ENCODE measurements around the gene ZNF335. TPM values are rescaled to one million over a fixed set of nuclear protein-coding genes. Genes with fewer than 3 reads are reported as not detected.

ZNF335 gene
- total and polyA plus RNA-seq, 2 of the 13 experiments (the other 11 are each of a cell fraction or from before 2014, with no cell fraction given), result 9.7 to 13.7 TPM

- TF ChIP-seq NFIC (IDR thresholded peaks at IDR 0.05; ENCODE audit: low read length) (no peak), SOX6 (IDR thresholded peaks at IDR 0.05) (no peak), SOX6 (CRISPR knock-in tag; IDR thresholded peaks at IDR 0.05) (peak; percentile 96), BRD4 (CRISPR knock-in tag; IDR thresholded peaks at IDR 0.05) (0 out of 2 replicates have a peak, but pooled peaks have one; percentile 5), SALL2 (CRISPR knock-in tag; IDR thresholded peaks at IDR 0.05) (no peak), KLF13 (CRISPR knock-in tag; IDR thresholded peaks at IDR 0.05) (no peak), CAMTA2 (CRISPR knock-in tag; IDR thresholded peaks at IDR 0.05; ENCODE audit: borderline replicate concordance) (no peak), ZHX1 (CRISPR knock-in tag; IDR thresholded peaks at IDR 0.05; ENCODE audit: low read depth) (no peak), RFX3 (CRISPR knock-in tag; IDR thresholded peaks at IDR 0.05) (no peak), ZKSCAN1 (IDR thresholded peaks at IDR 0.05; ENCODE audit: low read length) (no peak), ZBTB14 (CRISPR knock-in tag; IDR thresholded peaks at IDR 0.05) (no peak), ZBTB8A (CRISPR knock-in tag; IDR thresholded peaks at IDR 0.05; ENCODE audit: borderline replicate concordance, low read depth) (no peak), ATAD3A (CRISPR knock-in tag; IDR thresholded peaks at IDR 0.05) (no peak), SMAD1 (CRISPR knock-in tag; IDR thresholded peaks at IDR 0.05; ENCODE audit: borderline replicate concordance, low read depth) (no peak), ZSCAN31 (CRISPR knock-in tag; IDR thresholded peaks at IDR 0.05; ENCODE audit: low read depth) (no peak), NCOA2 (CRISPR knock-in tag; IDR thresholded peaks at IDR 0.05) (peak; percentile 70), ZNF547 (CRISPR knock-in tag; IDR thresholded peaks at IDR 0.05) (no peak; the same call in 1 of the 2 replicates), SP2 (CRISPR knock-in tag; IDR thresholded peaks at IDR 0.05) (no peak)
- TF ChIP-seq, protein P1, sequence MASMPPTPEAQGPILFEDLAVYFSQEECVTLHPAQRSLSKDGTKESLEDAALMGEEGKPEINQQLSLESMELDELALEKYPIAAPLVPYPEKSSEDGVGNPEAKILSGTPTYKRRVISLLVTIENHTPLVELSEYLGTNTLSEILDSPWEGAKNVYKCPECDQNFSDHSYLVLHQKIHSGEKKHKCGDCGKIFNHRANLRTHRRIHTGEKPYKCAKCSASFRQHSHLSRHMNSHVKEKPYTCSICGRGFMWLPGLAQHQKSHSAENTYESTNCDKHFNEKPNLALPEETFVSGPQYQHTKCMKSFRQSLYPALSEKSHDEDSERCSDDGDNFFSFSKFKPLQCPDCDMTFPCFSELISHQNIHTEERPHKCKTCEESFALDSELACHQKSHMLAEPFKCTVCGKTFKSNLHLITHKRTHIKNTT (CRISPR knock-in tag; IDR thresholded peaks at IDR 0.05), result no peak
- TF ChIP-seq, protein P2, sequence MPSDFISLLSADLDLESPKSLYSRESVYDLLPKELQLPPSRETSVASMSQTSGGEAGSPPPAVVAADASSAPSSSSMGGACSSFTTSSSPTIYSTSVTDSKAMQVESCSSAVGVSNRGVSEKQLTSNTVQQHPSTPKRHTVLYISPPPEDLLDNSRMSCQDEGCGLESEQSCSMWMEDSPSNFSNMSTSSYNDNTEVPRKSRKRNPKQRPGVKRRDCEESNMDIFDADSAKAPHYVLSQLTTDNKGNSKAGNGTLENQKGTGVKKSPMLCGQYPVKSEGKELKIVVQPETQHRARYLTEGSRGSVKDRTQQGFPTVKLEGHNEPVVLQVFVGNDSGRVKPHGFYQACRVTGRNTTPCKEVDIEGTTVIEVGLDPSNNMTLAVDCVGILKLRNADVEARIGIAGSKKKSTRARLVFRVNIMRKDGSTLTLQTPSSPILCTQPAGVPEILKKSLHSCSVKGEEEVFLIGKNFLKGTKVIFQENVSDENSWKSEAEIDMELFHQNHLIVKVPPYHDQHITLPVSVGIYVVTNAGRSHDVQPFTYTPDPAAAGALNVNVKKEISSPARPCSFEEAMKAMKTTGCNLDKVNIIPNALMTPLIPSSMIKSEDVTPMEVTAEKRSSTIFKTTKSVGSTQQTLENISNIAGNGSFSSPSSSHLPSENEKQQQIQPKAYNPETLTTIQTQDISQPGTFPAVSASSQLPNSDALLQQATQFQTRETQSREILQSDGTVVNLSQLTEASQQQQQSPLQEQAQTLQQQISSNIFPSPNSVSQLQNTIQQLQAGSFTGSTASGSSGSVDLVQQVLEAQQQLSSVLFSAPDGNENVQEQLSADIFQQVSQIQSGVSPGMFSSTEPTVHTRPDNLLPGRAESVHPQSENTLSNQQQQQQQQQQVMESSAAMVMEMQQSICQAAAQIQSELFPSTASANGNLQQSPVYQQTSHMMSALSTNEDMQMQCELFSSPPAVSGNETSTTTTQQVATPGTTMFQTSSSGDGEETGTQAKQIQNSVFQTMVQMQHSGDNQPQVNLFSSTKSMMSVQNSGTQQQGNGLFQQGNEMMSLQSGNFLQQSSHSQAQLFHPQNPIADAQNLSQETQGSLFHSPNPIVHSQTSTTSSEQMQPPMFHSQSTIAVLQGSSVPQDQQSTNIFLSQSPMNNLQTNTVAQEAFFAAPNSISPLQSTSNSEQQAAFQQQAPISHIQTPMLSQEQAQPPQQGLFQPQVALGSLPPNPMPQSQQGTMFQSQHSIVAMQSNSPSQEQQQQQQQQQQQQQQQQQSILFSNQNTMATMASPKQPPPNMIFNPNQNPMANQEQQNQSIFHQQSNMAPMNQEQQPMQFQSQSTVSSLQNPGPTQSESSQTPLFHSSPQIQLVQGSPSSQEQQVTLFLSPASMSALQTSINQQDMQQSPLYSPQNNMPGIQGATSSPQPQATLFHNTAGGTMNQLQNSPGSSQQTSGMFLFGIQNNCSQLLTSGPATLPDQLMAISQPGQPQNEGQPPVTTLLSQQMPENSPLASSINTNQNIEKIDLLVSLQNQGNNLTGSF (CRISPR knock-in tag; IDR thresholded peaks at IDR 0.05), result no peak
These were observed 42.8 kb upstream of the ZNF335 start (continued) for GRCh38 chr20:46014517-46015396.

All from HepG2 (cell line).